ENCODE measurements around the gene IKBKG. TPM values are rescaled to one million over a fixed set of nuclear protein-coding genes. Genes with fewer than 3 reads are reported as not detected.
"Not testable (repeated sequence)": the region's sequence is repeated elsewhere in the genome, so short reads cannot be mapped to it uniquely, and the experiment has no call there.

Gene IKBKG
- polyA plus RNA-seq, 4 donors: 17.7 to 34.9 (median 27.7) TPM

DNA sequence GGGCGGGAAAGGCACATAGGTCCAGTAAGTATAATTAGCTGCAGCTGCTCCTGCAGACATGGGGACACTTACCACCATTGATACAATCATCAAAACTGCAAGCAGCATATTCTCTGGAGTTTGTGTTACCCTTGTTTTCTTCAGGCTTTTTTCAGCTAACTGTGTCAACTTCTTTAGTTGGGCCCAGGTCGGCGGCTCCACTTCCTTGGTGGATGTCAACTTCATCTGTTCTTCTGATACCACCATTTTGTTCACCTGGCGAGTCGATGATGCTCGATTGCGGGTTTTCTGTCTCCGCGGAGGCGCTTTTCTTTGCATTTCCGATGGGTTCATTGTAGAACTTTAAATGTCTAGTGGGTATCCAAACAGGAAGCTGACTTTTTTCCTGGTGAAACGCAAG lies 63.7 kb downstream of the IKBKG start:
- FAIRE-seq; H3K27me3 ChIP-seq (ENCODE audit: control insufficient read depth in 3 of 3, insufficient read depth in 3 of 3, low read length in 3 of 3); H3K27ac ChIP-seq (ENCODE audit: low read depth in 1 of 3, low read length in 2 of 3); H3K4me3 ChIP-seq (ENCODE audit: low read depth in 1 of 3, low read length in 3 of 3); H3K36me3 ChIP-seq (ENCODE audit: control insufficient read depth in 3 of 3, insufficient read depth in 2 of 3, low read depth in 1 of 3, low read length in 3 of 3); H3K4me1 ChIP-seq (ENCODE audit: control insufficient read depth in 3 of 3, insufficient read depth in 2 of 3, low read depth in 1 of 3, low read length in 2 of 3); DNase-seq; H3K9me3 ChIP-seq (ENCODE audit: control insufficient read depth in 2 of 2, insufficient read depth in 1 of 2, low read depth in 1 of 2, low read length in 1 of 2): not testable (repeated sequence)
- WGBS, 3 donors: 87 to 91% (median 90%) methylated on average over 12 of the region's 12 CpGs

DNA sequence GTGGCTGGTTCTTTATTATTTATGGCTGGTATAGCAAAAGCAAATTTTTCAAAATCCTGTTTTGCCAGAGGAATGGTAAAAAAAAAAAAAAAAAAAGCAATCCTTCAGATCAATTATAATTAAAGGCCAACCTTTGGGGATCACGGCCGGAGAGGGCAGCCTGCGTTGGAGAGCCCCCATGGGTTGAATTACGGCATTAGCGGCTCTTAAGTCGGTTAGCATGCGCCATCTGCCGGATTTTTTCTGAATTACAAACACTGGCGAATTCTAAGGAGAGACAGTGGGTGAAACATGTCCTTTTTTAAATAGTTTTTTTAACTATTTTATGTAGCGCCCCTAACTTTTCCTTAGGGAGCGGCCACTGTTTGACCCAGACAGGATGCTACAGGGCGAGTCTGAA lies 66.2 kb downstream of the IKBKG start:
- not testable (repeated sequence) for H3K36me3 ChIP-seq (ENCODE audit: control insufficient read depth in 3 of 3, insufficient read depth in 2 of 3, low read depth in 1 of 3, low read length in 3 of 3); H3K9me3 ChIP-seq (ENCODE audit: control insufficient read depth in 2 of 2, insufficient read depth in 1 of 2, low read depth in 1 of 2, low read length in 1 of 2); H3K4me1 ChIP-seq (ENCODE audit: control insufficient read depth in 3 of 3, insufficient read depth in 2 of 3, low read depth in 1 of 3, low read length in 2 of 3); H3K4me3 ChIP-seq (ENCODE audit: low read depth in 1 of 3, low read length in 3 of 3); DNase-seq; H3K27ac ChIP-seq (ENCODE audit: low read depth in 1 of 3, low read length in 2 of 3); FAIRE-seq; H3K27me3 ChIP-seq (ENCODE audit: control insufficient read depth in 3 of 3, insufficient read depth in 3 of 3, low read length in 3 of 3)
- WGBS, 3 donors: 8 to 53% (median 39%) methylated on average over 3 to 5 of the region's 12 CpGs

Other genes with a start within 250 kb of the IKBKG start
- 100 to 1,000 TPM in 1 of 4 donors, 10 to 100 TPM in 3; 19.2 to 251 (median 73.8) TPM for gene FLNA, start 173.0 kb upstream of the IKBKG start, polyA plus RNA-seq
- gene EMD, start 168.3 kb upstream of the IKBKG start, polyA plus RNA-seq: 10 to 100 TPM; 37.6 to 82.3 (median 55.6) TPM
- 1,000 to 10,000 TPM; 3,043 to 5,653 (median 5,166) TPM for gene RPL10, start 149.2 kb upstream of the IKBKG start, polyA plus RNA-seq
- gene DNASE1L1, start 138.4 kb upstream of the IKBKG start, polyA plus RNA-seq: 10 to 100 TPM; 17.0 to 27.4 (median 21.7) TPM
- gene TAFAZZIN, start 136.1 kb upstream of the IKBKG start, polyA plus RNA-seq: 10 to 100 TPM; 31.8 to 78.3 (median 50.8) TPM
- 100 to 1,000 TPM in 1 of 4 donors, 10 to 100 TPM in 3; 34.0 to 157 (median 57.4) TPM for gene ATP6AP1, start 118.9 kb upstream of the IKBKG start, polyA plus RNA-seq
- gene GDI1, start 110.5 kb upstream of the IKBKG start, polyA plus RNA-seq: 10 to 100 TPM; 59.2 to 76.5 (median 62.6) TPM
- 100 to 1,000 TPM in 2 of 4 donors, 10 to 100 TPM in 2; 64.5 to 181 (median 119) TPM for gene FAM50A, start 103.5 kb upstream of the IKBKG start, polyA plus RNA-seq
- gene PLXNA3, start 89.3 kb upstream of the IKBKG start, polyA plus RNA-seq: 10 to 100 TPM in 2 of 4 donors, 1 to 10 TPM in 2; 3.2 to 30.1 (median 9.6) TPM
- gene LAGE3, start 68.3 kb upstream of the IKBKG start, polyA plus RNA-seq: 10 to 100 TPM in 3 of 4 donors, 1 to 10 TPM in 1; 8.1 to 26.6 (median 21.8) TPM
- 10 to 100 TPM; 23.8 to 32.3 (median 28.3) TPM for gene UBL4A, start 61.0 kb upstream of the IKBKG start, polyA plus RNA-seq
- gene SLC10A3, start 57.0 kb upstream of the IKBKG start, polyA plus RNA-seq: 10 to 100 TPM; 11.6 to 22.2 (median 15.8) TPM
- gene FAM3A, start 31.4 kb upstream of the IKBKG start, polyA plus RNA-seq: 100 to 1,000 TPM in 2 of 4 donors, 10 to 100 TPM in 2; 45.6 to 123 (median 90.1) TPM
- 10 to 100 TPM; 10.5 to 23.4 (median 13.3) TPM for gene G6PD, start 774 bp upstream of the IKBKG start, polyA plus RNA-seq
- gene CTAG1A, start 37.5 kb downstream of the IKBKG start, polyA plus RNA-seq: not detected
- gene CTAG1B, start 71.7 kb downstream of the IKBKG start, polyA plus RNA-seq: not detected
- gene CTAG2, start 106.0 kb downstream of the IKBKG start, polyA plus RNA-seq: 1 to 10 TPM in 1 of 4 donors, not detected in 3; 7.8 TPM
- gene GAB3, start 203.5 kb downstream of the IKBKG start, polyA plus RNA-seq: 1 to 10 TPM; 1.1 to 2.1 (median 1.3) TPM
- gene DKC1, start 215.2 kb downstream of the IKBKG start, polyA plus RNA-seq: 10 to 100 TPM; 12.5 to 56.0 (median 32.5) TPM

Data from small intestine (tissue), 7 donors.